HG02970 (cell line): Measurements from ENCODE around the gene UNC93A.

Source experiments
- ATAC-seq: cut with Tn5 transposase; IDR thresholded peaks from one replicate; pipeline ENCODE4 v1.9.1; 2021; ENCODE audit warnings: mild to moderate bottlenecking, moderate library complexity, moderate number of reproducible peaks; ENCODE audit not compliant: unreplicated experiment, low FRiP score

UNC93A gene

DNA sequence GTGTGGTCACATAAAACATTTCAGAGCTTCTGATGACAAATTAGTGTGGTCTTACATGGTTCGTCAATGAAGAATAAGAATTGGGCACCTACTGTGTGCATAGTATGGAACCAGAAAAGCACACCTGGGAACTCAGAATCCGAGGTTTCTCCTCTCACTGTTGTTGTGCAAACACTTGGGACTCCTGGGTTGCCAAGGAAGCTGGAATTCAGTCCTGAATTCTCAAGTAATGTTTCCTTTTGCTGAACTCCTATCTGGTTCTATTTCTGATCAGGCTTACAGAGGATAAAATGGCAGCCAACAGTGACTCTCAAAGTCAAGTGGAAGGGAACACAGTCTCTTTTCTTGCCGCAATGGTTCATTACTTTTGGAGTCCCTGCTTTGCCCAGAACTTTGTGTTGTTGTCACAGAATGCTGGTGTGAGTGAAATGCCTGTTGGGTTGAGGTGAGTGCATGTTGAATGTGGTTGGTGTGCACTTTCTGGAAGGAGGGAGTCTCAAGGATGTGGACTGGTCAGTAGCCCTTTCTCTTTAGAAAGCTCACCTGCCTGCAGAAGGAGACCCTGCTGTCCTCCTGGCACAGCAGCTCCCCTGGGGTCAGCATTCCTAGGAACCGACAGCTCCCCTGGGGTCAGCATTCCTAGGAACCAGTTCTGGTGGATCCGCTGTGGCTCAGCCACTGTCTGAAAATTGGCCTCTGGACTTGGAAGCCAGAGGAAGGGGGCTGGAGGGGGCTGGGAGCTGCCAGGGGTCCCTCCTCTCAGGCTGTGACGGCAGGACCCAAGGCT, 1.4 kb downstream of the UNC93A start:
- ATAC-seq = no peak

DNA sequence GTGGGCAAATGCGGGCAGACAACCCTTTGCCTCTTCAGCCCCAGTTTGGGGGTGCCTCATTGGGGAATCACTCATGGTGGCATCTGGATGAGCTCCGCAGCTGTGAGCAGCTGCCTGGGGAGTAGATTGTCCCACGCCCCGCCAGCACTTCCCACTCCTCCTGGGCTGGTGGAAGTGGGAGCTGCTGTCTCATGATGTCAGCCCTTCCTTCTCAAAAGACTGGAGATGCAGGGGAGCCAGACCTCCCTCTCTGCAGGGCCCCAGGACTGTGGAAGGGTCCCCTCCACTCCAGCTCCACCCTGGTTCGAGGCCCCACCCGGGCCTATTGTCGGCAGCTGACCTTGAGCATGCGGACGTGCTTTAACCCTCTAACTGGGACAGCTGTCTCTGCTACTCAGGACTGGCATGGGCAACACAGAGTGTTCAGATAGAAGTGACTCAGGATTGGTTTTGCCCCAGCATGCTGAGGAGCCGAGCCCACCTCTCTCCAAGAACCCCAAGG, 2.0 kb downstream of the UNC93A start:
- no peak for ATAC-seq

DNA sequence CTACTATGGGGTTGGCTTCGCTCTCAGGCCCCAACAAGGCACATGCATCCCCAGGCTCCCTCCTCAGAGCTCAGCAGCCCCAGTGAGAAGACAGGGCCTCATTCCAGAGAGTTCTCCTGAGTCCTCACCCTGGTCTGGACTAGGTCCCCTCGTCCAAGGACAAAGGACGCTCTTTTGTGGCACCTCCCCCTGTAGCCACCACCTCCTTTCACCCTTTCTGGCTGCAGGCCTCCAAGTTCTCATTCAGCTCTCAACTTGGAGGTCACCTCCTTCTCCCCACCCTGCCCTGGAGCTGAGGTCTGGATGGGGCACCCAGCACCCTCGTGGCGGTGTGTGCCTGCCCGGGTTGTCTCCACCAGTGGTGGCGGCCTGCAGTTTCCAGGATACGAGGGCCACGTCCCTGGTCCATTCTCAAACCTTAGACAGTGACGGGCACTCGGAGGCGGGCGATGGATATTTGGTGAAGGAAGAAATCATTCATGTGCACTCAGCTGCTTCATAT, 2.5 kb downstream of the UNC93A start:
- no peak for ATAC-seq

DNA sequence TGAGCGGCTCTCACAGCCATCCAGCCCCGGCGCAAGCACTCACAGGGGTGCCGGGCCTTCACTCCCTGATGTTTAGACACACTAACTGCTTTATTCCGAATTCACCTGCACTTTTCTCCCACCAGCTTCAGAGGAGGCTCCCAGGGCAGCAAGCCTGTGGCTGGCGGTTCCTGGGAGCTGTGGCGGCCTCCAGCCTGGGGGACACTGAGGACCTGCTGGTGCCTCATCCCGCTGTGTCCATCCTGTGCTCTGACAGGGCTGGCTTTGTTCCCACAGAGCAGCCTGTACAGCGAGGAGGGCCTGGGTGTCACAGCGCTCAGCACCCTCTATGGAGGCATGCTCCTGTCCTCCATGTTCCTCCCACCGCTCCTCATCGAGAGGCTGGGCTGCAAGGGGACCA, 3.1 kb downstream of the UNC93A start:
- ATAC-seq = no peak

DNA sequence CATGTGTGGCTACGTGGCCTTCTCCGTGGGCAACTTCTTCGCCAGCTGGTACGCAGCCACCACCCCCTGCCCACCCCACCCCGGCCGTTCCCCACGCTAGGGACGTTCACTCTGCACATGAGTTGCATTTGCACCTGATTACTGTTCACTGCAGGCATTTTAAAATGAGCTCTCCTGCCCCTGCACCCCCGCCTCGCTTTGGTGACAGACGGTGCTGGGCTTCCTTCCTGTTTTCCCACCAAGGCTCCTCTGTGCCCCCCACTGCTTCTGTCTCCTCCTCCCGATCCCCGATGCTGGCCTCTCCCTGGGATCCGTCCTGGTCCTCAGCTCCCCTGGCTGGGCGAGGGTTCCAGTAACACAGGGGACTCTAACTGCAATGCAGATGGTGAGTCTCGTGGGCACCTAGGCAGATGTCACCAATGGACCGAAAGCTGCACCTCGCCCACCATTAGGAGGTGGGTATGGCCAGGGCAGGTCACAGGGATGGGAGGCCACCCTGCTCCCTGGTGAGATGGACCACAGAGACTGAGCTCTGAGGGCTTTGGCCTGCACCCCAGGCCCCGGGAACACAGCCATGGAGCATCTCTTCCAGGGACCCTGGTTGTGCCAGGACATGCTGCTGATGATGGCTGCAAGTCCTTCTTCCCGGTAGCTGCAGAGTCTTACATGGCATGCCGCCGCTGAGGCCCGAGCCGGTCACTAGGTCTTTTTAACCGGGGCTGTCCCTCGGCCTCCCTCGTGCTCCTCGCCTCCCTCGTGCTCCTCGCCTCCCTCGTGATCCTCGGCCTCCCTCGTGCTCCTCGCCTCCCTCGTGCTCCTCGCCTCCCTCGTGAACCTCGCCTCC, 3.8 kb downstream of the UNC93A start:
- no peak for ATAC-seq

DNA sequence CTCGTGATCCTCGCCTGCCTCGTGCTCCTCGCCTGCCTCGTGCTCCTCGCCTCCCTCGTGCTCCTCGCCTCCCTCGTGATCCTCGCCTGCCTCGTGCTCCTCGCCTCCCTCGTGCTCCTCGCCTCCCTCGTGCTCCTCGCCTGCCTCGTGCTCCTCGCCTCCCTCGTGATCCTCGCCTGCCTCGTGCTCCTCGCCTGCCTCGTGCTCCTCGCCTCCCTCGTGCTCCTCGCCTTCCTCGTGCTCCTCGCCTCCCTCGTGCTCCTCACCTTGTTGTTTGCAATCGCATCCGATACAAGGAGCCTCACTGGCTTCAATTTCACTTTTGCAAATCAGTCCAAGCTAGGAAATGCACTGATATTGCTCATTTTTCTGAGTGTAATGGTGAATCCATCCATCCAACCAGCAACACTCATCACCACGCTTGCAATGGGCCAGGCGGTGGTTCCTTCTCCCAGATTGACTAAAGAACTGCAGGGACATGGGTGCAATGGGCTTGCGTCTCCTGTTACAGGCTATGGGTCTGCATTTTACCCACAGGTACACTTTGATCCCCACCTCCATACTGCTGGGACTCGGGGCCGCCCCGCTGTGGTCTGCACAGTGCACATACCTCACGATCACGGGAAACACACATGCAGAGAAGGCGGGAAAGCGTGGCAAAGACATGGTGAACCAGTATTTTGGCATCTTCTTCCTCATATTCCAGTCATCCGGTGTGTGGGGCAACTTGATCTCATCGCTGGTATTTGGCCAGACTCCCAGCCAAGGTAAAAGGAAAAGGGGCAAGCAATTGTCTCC, 4.6 kb downstream of the UNC93A start:
- ATAC-seq = no peak

DNA sequence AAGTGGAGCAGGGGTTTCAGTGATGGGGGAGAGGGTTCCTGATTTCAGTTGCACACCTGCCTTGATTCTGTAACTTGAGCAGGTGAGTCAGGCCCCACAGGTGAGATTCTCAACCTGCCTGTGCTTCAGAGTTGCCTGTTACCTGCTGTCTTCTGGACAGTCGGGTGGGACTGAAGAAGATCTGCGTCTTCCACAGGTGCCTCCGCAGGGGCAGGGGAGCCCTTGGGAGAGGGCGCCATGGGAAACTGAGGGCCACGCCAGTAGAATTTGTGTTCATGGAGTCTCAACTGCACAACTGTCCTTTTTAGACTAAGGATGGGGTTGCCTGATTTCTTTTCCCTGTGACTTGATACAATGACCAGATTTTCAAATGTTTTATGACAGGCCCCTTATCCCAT, 5.2 kb downstream of the UNC93A start:
- ATAC-seq = no peak

DNA sequence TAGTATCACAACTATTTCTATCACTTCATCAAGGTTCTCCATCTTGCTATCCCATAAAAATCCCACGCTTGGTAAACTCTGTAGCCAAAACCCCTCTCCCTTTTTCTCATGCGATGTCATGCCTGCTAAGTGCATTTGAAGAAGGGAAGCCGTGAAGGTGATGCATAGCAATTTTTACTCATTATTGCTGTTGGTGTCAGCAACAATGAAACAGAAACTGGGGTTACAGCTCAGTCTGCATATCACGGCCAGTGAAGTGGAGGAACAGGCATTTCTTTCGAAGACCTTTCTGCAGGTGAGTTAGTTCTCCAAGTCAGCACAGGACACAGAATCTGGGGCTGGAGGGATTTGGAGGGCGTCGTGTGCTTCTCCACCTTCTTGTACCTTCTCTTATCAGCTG, 5.8 kb downstream of the UNC93A start:
- no peak for ATAC-seq

DNA sequence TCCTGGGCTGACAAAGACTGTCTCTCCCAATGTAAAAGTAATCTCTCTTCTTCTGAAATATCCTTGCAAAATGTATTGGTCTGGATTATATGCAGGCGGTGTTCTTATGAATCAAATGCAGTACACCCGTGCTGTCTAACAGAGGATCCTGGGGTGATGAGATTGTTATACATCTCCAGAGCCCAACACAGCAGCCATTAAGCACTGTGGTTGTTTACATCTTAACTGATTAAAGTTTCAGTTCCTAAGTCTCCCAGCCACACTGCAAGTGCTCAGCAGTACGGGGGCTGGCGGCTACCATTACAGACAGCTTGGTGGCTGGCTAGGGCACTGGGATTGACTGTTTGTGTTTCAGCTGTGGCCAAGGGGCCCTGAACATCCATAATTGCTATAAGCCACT, 7.0 kb downstream of the UNC93A start:
- no peak for ATAC-seq

DNA sequence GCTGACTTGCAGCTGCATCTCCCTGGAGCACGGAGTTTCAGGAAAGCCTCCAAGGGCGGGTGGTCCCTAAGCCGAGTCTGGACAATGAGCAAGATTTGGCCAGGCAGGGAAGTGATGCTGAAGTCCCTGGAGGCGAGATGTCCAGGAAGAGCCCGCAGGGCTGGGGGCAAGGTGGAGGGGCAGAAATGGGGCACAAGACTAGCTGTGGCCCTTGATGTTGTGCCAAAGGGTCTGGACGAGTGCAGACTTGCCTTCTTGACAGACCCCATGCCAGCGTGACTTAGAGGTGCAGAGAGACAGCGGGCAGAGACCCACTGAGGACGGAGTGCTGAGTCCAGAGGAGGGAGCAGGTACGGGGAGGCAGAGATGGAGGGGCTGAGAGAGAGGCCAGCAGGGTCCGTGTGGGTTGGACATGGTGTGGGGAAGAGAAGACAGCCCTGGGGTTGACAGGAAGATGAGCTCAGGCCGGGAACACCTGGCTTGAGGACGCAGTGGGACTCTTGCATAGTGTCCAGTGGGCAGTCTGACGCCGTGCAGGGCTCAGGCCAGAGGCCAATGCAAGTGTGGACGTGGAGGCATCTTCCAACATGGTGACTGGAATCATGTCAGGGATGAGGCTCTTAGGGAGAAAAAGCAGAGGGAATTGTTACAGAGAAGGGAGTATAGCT, 8.7 kb downstream of the UNC93A start:
- no peak for ATAC-seq

DNA sequence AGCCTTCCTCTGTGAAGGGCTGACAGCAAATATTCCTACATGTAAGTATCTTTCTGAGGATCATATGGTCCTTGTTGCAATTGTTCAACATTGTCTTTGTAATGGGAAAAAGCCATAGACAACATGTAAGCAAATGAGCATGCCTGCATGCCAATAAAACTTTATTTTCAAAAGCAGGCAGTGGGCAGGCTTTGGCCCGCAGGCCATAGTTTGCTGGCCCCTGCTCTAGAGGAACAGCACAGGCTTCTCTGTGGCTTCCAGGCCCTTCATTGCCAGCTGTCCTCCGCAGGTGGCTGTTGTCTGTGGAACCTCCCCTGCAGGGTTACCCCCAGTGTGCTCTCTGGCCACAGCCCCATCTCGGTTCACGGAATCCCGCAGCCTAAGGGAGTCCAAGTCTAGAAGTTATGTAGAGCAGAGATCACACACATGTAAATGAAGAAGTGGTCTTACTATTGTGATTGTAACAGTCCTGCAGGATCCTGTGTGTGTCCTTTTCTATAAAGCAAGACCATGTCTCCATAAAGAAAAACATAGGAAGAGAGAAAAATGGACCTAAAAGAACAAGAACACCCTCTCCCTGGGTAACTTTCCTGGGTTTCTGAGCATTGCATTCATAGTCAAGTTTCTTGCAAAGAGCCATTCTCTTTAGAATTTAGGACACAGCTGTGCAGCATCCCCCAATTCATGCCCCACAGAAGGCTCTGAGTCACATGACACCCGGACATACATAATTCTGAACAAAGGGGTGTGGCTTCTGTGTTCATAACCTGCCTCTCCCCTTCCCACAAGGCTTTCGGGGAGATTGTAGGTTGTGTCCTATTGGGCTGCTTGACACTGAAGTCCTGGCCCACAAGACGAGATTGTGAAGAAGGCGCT, 10.0 kb downstream of the UNC93A start:
- no peak for ATAC-seq

DNA sequence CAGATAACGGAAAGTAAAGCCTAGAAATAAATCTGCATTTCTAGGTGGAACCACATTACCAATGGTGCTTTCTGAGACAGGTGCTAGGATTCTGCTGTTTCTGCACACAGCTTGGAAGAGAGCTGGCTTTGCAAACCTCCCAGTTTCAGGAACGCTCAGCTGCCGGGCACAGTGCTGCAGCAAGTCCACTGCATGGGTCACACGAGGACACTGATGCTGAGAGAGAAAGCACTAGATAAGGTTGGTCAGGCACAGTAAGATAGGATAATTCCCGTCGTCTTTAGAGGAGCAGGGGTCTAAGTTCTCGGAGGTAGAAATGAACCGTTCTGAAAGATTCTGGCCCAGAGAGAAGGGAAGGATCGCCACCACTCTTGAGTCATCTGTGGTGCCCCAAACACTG, 11.0 kb downstream of the UNC93A start:
- no peak for ATAC-seq

DNA sequence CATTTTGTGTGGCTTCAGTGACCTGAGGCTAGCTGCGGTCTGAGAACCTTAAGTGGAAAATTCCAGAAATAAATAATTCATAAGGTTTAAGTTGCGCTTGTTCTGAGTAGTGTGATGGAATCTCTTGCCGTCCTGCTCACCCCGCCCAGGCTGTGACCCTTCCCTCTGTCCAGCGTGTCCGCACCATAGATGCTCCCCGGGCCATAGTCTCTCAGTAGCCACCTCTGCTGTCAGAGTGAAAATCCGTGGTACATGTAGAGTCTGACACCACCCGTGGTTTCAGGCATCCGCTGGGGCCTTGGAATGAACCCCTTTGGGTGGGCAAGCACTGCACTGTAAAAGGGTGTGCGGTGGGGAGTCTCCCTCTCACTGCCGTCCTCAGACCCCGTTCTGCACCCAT, 11.7 kb downstream of the UNC93A start:
- ATAC-seq = no peak

DNA sequence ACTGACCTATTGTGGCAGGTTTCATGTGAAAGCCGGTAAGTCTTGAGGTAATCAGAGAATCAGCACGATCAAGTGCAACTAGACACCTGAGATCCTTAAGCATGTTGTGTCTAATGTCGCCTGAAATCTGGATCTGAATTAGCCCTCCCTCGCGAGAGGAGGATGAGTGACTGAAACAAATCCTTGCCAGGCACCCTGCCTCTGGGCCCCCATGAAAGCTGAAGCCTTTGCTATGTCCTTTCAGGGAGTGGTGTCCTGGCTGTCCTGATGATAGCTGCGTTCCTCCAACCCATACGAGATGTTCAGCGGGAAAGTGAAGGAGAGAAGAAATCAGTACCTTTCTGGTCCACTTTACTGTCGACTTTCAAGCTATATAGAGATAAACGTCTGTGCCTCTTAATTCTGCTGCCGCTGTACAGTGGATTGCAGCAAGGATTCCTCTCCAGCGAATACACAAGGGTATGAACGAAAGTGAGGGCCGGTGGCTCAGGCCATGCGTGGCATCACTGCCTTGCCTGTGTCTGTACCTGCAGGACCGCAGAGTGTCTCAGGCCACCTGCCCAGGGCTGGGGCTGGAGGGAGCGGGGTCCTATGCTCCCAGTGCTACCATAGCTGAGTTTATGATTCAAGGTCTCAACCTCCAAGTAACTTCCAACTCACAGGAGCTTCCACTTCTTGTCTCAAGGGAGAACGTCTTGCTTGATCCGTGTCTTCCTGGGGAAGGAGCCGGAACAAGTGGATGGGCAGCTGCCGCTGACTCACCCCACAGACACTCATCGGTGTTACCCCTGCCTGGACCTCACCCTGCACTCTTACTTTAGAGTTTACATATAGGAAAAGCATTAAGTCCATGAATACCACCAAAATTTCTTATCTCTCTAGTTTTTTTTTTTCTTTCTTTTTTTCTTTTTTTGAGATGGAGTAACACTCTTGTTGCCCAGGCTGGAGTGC, 12.8 kb downstream of the UNC93A start:
- no peak for ATAC-seq

DNA sequence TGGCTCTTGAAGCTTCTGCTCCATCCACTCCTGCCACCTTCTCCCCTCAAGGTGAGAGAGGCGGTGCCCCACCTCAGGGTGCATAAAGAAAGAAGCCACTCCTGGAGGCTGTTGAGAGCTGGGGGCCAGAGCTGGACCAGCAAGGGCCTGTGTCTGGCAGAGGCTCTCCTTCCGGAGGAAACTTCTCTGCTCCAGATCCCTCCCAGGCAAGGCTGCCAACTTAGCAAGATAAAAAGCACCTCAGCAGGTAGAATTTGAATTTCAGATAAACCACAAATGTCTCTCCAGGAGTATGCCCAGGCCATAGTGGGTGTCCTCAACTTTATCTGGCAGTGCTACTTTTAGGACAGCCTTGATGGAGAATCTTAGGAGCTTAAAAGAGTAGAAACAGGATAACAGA, 13.8 kb downstream of the UNC93A start:
- ATAC-seq = no peak

DNA sequence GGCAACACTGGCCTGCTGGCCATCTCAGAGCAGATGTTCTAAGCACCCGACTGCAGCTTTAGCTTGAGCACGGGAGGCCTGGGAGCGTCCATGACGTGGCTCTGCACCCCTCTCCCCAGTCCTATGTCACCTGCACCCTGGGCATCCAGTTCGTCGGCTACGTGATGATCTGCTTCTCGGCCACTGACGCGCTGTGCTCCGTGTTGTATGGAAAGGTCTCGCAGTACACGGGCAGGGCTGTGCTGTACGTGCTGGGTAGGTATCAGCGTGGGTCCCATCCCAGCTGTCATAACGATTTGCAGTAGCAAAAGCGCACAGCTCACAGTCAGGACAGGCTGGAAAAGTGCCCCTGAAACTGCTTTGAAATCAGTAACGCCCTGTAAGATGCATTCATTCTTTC, 14.7 kb downstream of the UNC93A start:
- no peak for ATAC-seq

DNA sequence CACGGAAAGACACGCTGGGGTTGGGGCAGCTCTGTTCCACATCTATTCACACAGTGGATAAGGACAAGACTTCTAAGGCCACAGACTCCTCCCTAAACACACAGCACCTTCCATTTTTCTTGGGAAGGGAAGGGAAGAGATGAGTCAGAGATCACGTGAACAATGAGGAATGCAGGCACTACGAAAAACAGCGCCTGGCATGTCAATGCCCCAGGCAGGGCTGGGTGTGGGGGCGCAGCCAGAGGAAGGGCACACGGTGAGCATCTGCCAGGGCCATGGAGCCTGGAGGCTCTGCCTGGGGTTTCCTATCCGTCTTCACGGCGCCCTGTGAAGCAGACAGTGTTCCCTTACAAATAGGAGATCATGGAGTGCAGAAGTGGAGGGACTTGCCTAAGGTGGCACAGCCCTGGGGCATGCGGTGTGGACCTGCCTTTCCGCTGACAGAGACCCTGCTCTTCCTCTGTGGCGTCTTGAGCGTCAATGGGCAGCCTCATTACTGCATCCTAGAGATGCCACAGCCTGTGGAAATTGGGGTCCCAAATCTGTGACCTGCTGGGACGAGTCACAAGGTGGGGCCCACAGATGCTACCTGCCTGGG, 15.4 kb downstream of the UNC93A start:
- ATAC-seq = no peak
